ENCODE measurements around the gene ANO2. TPM values are rescaled to one million over a fixed set of nuclear protein-coding genes. Genes with fewer than 3 reads are reported as not detected.

The ANO2 gene
- polyA plus RNA-seq, 1 donor from 2014 or later, result 1.8 TPM

DNA sequence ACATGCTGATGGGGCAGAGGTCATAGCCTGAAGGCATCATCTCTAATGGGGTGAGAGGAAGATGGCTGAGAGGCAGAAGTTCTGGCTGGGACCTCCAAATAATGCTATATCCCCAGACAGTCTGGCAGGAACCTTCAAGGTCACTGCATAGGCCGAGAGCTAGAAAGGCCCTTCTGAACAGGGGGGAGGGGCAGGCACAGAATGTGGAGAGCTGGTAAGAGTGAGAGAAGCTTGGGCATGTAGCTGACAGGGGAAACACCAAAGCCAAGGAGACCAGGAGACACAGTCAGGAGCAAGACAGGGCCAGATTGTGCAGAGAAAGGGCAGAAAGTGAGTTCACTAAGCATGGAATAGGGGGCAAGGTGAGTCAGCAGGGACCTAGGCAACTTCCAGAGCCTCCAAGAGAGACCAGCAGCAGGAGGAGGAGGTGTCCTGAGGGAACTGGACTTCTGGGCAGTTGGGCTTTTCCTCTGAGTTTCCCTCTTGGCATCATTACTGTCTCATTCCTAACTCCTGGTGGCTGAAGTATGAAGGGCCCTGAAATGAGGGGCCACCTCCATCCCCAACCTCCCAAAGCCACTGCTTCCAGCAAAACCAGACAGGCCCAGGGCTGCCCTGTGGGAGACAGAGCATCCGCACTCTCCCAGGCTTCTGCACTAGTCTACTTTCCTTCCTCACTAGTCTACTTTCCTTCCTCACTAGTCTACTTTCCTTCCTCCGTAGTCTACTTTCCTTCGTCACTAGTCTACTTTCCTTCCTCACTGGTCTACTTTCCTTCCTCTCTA, 17.1 kb downstream of the ANO2 start:
- H3K4me2 ChIP-seq (ENCODE audit: low read length), result no peak overlapping the region
- no peaks in the 10 kb centered on the region for H4K20me1 ChIP-seq (ENCODE audit: insufficient read depth)
- no peak overlapping the region for H3K27ac ChIP-seq (ENCODE audit: low read length)
- no peak overlapping the region for H2AFZ ChIP-seq (ENCODE audit: low read depth, low read length)
- no peak overlapping the region for H3K4me3 ChIP-seq (ENCODE audit: low read length)
- H3K36me3 ChIP-seq (ENCODE audit: insufficient read depth, low read length), result no peaks in the 10 kb centered on the region
- H3K27me3 ChIP-seq (ENCODE audit: insufficient read depth, low read depth, low read length), result no peaks in the 10 kb centered on the region
- no peak overlapping the region for H3K9ac ChIP-seq (ENCODE audit: low read length)
- no peaks in the 10 kb centered on the region for H3K79me2 ChIP-seq (replicated peaks; ENCODE audit: insufficient read depth, low read length)
- no peak for TF ChIP-seq EP300 (conservative IDR thresholded peaks at IDR 0.05; ENCODE audit: poor library complexity, severe bottlenecking)
- no peak for TF ChIP-seq POLR2AphosphoS5 (IDR thresholded peaks at IDR 0.05)
- no peak for TF ChIP-seq EZH2 (IDR thresholded peaks at IDR 0.05; ENCODE audit: borderline replicate concordance, insufficient read depth, low read length, poor library complexity, severe bottlenecking)
- TF ChIP-seq MXI1 (conservative IDR thresholded peaks at IDR 0.05; ENCODE audit: poor library complexity, severe bottlenecking), result no peak
- TF ChIP-seq SMC3 (conservative IDR thresholded peaks at IDR 0.05; ENCODE audit: poor library complexity), result no peak
- H3K9me3 ChIP-seq (ENCODE audit: low read length), result no peaks in the 10 kb centered on the region
- no peaks in the 10 kb centered on the region for H3F3A ChIP-seq (ENCODE audit: insufficient read depth, low read length, poor library complexity, severe bottlenecking)
- H3K9me2 ChIP-seq (ENCODE audit: insufficient read depth, low read length), result no peaks in the 10 kb centered on the region

DNA sequence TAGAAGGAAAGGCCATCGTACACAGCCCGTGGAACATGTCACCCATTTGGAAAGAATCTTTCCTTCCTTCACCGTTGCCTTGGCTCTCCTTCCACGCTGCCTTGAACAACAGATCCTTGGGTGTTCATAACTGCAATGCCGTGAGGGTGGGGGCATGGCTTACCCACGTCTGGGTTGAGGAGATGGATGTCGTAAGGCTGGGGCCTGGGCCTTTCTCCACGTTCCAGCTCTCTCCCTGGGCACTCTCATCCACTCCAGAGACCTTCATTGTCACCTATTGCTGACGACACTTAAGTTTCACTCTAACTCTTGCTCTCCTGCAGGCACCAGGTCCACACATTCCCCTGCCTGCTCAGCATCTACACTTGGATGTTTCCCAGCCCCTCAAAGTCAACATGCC, 19.4 kb downstream of the ANO2 start:
- Histone ChIP-seq H3K27me3 (ENCODE audit: insufficient read depth, low read depth, low read length) (no peaks in the 10 kb centered on the region), H4K20me1 (ENCODE audit: insufficient read depth) (no peaks in the 10 kb centered on the region), H3K9me2 (ENCODE audit: insufficient read depth, low read length) (no peaks in the 10 kb centered on the region), H3K79me2 (replicated peaks; ENCODE audit: insufficient read depth, low read length) (no peaks in the 10 kb centered on the region), H3F3A (ENCODE audit: insufficient read depth, low read length, poor library complexity, severe bottlenecking) (no peaks in the 10 kb centered on the region), H3K9me3 (ENCODE audit: low read length) (no peaks in the 10 kb centered on the region), H3K27ac (ENCODE audit: low read length) (no peak overlapping the region), H2AFZ (ENCODE audit: low read depth, low read length) (no peak overlapping the region), H3K4me2 (ENCODE audit: low read length) (no peak overlapping the region), H3K9ac (ENCODE audit: low read length) (no peak overlapping the region), H3K36me3 (ENCODE audit: insufficient read depth, low read length) (no peaks in the 10 kb centered on the region), H3K4me3 (ENCODE audit: low read length) (no peak overlapping the region)
- TF ChIP-seq, protein P1, sequence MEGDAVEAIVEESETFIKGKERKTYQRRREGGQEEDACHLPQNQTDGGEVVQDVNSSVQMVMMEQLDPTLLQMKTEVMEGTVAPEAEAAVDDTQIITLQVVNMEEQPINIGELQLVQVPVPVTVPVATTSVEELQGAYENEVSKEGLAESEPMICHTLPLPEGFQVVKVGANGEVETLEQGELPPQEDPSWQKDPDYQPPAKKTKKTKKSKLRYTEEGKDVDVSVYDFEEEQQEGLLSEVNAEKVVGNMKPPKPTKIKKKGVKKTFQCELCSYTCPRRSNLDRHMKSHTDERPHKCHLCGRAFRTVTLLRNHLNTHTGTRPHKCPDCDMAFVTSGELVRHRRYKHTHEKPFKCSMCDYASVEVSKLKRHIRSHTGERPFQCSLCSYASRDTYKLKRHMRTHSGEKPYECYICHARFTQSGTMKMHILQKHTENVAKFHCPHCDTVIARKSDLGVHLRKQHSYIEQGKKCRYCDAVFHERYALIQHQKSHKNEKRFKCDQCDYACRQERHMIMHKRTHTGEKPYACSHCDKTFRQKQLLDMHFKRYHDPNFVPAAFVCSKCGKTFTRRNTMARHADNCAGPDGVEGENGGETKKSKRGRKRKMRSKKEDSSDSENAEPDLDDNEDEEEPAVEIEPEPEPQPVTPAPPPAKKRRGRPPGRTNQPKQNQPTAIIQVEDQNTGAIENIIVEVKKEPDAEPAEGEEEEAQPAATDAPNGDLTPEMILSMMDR (IDR thresholded peaks at IDR 0.05; ENCODE audit: poor library complexity, severe bottlenecking), result no peak
- no peak for TF ChIP-seq SMC3 (conservative IDR thresholded peaks at IDR 0.05; ENCODE audit: poor library complexity)
- TF ChIP-seq EP300 (conservative IDR thresholded peaks at IDR 0.05; ENCODE audit: poor library complexity, severe bottlenecking), result no peak

- TF ChIP-seq SMC3 (conservative IDR thresholded peaks at IDR 0.05; ENCODE audit: poor library complexity) (no peak), POLR2AphosphoS5 (IDR thresholded peaks at IDR 0.05) (no peak), EP300 (conservative IDR thresholded peaks at IDR 0.05; ENCODE audit: poor library complexity, severe bottlenecking) (no peak), REST (IDR thresholded peaks at IDR 0.05; ENCODE audit: borderline replicate concordance) (no peak), MXI1 (conservative IDR thresholded peaks at IDR 0.05; ENCODE audit: poor library complexity, severe bottlenecking) (no peak), EZH2 (IDR thresholded peaks at IDR 0.05; ENCODE audit: borderline replicate concordance, insufficient read depth, low read length, poor library complexity, severe bottlenecking) (no peak), TAF1 (IDR thresholded peaks at IDR 0.05; ENCODE audit: low read depth) (no peak), RAD21 (conservative IDR thresholded peaks at IDR 0.05) (no peak)
- TF ChIP-seq, protein P1 (IDR thresholded peaks at IDR 0.05; ENCODE audit: poor library complexity, severe bottlenecking), result no peak
- H3K27ac ChIP-seq (ENCODE audit: low read length), result no peak overlapping the region
- H3K9ac ChIP-seq (ENCODE audit: low read length), result peak overlapping the region; percentile 5
- no peaks in the 10 kb centered on the region for H3K9me3 ChIP-seq (ENCODE audit: low read length)
- no peaks in the 10 kb centered on the region for H4K20me1 ChIP-seq (ENCODE audit: insufficient read depth)
- H2AFZ ChIP-seq (ENCODE audit: low read depth, low read length), result no peak overlapping the region
- H3F3A ChIP-seq (ENCODE audit: insufficient read depth, low read length, poor library complexity, severe bottlenecking), result no peaks in the 10 kb centered on the region
- H3K79me2 ChIP-seq (replicated peaks; ENCODE audit: insufficient read depth, low read length), result no peaks in the 10 kb centered on the region
- no peak overlapping the region for H3K4me2 ChIP-seq (ENCODE audit: low read length)
- no peaks in the 10 kb centered on the region for H3K36me3 ChIP-seq (ENCODE audit: insufficient read depth, low read length)
- H3K9me2 ChIP-seq (ENCODE audit: insufficient read depth, low read length), result no peaks in the 10 kb centered on the region
- no peak overlapping the region for H3K4me3 ChIP-seq (ENCODE audit: low read length)
- H3K27me3 ChIP-seq (ENCODE audit: insufficient read depth, low read depth, low read length), result no peaks in the 10 kb centered on the region
Measured at GRCh38 chr12:5924342-5924741, 20.7 kb downstream of the ANO2 start.

Data from neural cell (in vitro differentiated cells).